NCI-H524 (cell line): Measurements from ENCODE around the gene ATP6V1E1.
"Not testable (repeated sequence)": the region's sequence is repeated elsewhere in the genome, so short reads cannot be mapped to it uniquely, and the experiment has no call there.

ENCODE experiments used
- DNase-seq, 2 experiments: peaks; one replicate each; lab custom pipeline; 2025; lab: John Stamatoyannopoulos, UW

The ATP6V1E1 gene

DNA sequence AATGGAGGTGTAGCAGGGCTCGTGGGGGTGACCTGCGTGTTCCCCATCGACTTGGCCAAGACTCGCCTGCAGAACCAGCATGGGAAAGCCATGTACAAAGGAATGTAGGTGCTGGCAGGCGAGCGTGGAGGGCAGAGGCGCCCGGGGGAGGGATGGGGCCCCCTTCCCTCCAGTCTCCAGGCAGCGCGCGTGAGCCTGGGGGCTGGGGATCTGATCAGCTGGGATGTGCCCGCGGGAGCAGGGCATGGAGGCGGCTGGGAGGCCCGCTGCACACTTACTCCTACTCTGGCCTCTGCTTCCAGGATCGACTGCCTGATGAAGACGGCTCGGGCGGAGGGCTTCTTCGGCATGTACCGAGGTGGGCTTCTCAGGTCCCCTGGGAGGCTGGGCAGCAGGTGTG, 47.5 kb downstream of the ATP6V1E1 start:
- no peak for DNase-seq

DNA sequence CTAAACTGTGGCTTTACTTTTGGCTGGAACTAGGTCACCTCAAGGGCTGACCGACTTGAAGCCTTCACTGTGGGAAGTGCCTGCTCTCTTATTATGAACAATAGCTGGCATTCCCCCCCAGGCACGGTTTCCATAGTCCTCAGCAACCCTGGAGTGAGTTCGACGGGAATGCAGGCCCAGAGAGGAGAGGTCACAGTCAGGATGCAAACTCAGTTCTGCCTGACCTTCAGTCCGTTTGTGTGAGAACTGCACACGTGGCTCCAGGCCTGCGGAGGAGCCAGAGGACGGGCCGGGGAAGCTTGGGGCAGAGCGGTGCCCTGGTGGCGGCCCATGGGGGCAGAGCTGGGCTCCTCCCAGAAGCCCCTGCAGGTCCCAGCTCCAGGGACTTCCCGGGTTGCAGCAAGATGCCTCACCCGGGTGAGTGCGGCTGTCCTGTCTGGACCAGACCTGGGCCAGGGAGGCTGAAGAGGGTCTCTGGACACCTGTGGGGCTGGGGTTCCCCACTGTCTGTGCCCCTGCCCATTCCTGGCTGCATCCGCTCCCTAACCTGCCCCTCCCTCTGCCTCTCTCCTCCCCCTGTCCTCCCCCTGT, 48.0 kb downstream of the ATP6V1E1 start:
- no peak for DNase-seq

DNA sequence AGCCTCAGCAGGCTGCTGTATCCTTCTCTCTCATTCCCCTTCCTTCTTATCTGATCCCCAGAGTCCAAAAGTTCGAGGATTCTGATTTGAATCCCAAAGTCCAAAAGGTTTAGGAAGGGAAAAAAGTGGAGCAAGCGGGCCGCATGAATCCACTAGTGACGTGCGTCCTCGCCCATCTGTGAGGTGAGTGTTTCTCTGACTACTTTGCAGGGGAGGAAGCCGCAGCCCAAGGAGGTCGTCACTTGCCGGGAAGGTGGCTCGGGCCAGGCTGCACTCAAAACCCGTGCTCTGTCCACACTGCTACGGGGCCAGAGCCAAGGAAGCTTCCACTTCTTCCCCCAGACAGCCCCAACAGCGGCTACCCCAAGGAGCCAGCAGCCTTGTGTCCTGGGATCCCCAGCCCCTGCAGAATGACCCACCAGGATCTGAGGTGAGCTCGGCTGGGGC, 49.0 kb downstream of the ATP6V1E1 start:
- DNase-seq = no peak

DNA sequence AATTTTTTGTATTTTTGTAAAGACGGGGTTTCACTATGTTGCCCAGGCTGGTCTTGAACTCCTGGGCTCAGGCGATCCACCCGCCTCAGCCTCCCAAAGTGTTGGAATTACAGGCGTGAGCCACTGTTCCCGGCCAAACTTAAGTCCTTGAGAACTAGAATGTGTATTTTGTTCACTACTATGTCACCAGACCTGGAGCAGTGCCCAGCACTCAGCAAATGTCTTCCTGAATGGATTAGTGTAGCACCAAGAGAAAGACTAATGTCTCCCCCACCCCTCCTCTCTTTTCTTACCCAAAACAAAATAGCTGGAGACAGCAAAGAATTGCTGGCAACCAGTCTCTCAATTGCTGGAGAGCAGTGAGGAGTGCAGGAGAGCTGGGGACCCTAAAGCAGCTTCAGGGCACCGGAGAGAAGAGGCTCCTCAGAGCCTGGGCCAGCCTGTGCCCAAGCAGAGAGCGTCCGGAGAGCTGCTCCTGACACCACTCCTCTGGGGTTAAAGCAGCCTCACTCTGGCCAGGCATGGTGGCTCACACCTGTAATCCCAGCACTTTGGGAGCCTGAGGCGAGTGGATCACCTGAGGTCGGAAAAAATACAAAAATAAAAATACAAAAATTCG, 50.3 kb downstream of the ATP6V1E1 start:
- no peak for DNase-seq

DNA sequence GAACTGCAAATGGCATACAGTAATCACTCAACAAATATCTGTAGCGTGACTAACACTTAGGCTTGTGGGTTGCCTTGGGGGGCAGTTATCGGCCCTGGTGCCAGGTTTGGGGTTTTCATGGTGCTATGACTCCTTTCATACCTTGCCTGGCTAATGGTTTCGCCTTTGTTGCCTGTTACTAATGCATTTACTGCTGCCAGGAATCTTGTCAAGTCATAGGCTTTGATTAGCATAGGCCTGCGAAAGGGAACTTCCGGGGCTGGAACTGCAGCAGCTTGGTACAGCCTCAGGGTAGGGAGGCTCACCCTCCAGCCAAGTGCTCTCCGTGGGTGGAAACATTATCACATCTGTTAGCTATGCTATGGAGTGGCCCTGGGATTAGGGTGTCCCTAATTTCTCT, 52.1 kb downstream of the ATP6V1E1 start:
- peak; percentile 13 to 65 for DNase-seq

DNA sequence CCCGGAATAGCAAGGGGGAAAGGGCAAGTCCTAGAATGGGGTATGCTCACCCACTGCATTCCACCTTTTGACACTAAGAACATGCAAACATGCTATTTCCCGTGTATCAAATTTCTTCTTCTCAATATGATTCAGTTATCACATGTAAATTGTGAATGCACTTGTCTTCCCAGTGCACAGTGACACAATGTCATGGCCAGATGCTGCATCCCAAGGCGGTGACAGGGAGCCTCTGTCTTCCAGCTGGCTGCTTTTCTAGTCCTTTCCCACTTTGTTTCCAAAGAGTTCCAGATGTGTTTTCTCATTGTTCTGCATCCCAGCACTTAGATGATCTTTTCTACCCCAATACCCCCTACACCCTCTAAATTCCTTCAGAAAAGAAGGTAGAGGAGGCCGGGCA, 52.9 kb downstream of the ATP6V1E1 start:
- DNase-seq = no peak

DNA sequence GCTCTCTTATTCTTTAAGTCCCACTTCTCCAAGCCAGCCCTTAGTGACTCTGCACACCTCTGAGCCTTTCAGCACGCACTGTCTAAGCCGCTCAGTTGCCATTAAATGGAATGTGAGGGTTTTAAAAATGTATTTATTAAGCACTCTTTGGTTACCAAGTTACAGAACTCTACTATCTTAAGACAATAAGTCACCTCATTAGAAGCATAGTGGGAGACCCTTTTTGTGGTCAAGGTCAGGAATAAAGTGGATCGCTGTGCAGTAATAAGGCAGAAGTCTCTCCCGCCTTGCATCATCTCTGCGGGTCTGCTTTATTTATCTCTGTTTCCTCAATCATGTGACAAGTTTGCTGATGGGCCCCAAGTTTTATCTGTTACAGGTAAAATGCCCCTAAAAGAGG, 53.4 kb downstream of the ATP6V1E1 start:
- DNase-seq = no peak

DNA sequence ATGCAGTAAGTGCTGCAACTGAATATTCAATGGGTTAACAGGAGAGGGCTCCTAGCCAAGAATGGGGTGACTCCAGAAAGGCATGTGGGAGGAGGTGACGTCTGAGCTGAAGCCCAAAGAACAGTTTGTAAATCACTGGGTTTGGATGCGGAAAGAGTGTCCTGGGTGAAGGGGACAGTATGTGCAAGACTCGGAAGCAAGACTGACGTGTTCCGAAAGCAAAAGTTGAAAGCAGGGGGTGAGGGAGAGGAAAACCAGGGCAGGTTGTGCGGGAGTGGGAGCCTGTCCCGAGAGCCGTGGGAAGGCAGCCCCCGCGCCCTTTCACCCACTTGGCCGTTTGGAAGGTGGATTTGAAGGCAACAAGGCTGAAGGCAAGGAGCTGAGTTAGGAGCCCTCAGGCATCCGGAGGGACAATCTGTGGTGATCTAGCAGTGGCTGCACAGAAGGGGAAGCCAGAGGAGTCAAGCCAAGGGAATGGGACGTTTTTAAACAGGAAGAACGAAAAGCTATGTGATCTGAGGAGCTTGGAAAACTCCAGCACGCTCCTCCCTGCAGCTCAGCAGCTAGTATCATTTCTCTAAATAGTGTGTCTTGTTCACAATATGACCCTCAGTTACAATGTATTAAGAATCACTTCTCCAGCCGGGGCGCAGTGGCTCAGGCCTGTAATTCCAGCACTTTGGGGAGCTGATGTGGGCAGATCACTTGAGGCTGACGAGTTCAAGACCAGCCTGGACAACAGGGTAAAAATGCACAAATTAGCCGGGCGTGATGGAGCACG, 57.5 kb downstream of the ATP6V1E1 start:
- no peak for DNase-seq

DNA sequence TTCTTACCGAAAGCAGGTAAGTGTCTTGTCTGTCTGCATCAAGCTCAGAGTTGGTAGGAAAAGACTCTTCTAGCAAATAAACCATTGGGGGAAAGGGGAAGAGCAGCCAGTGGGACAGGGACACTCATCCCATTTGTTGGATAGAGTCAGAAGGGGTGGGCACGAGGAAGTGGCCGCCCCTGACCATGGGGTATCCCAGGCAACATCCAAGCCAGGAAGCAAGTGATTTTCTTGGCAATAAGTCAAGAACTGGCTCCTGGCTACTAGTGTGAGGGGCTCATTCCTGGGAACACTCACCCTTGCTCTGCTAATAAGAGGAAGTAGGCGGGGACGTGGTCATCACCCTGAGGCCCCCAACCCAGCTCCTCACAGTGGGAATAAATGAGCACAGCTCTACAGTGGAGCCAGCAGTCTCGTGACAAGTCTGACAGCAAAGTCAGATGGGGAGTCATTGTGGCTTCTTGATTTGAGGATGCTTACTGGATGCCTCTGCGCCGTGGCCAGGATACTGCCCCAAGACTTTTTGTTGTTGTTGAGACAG, 58.5 kb downstream of the ATP6V1E1 start:
- no peak for DNase-seq

DNA sequence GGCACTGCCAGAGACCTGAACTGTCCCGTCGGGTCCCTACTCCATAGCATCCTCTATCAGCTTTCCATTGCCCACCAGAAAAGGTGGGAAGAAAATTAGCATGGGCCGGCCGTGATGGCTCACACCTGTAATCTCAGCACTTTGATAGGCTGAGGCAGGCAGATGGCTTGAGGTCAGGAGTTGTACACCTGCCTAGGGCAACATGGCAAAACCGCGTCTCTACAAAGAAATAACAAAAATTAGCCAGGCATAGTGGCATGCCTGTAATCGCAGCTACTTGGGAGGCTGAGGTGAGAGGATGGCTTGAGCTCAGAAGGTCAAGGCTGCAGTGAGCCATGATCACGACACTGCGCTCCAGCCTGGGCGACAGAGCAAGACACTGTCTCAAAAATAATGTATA, 61.8 kb downstream of the ATP6V1E1 start:
- no peak for DNase-seq

DNA sequence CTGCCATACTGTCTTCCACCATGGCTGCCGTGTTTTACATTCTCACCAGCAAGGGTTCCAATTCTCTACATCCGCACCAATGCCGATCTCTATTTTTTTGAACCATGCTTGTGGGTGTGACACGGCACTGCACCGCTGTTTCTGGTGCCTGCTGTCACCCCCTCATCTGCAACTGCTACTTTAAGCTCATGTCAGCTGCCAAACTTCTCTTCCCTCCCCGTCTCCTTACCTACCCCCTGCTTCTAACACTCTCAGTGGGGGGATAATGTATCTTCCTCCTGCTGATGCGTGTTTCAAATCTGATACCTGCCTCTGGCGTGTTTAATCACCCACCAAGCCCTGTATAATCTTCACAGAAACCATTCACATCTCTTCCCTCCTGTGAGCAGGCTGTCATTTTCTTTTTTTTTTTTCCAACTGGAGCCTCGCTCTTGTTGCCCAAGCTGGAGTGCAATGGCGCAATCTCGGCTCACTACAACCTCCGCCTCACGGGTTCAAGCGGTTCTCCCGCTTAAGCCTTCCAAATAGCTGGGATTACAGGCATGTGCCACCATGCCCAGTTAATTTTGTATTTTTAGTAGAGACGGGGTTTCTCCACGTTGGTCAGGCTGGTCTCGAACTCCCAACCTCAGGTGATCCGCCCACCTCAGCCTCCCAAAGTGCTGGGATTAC, 62.4 kb downstream of the ATP6V1E1 start:
- not testable (repeated sequence) for DNase-seq

DNA sequence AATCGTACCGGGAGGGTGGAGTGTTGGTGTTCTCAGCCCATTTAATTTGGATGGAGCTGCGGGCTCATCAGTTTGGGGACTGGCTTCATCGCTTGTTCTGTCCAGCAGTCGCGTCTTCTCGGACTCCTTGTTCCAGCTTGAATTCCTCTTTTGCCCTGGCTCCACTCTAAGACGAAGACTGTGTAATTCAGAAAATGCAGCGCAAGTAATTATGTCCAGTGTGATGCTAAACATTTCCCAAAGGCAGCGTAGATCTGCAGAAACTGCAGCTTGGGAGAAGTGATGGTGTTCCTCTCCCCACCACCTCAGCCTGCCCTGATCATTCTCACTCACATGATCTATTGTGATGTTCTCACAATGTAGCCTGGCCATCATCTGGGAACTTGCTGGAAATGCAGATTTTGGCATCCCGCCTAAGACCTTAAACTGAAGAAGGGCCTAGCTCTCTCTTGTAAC, 64.6 kb downstream of the ATP6V1E1 start:
- DNase-seq = no peak

DNA sequence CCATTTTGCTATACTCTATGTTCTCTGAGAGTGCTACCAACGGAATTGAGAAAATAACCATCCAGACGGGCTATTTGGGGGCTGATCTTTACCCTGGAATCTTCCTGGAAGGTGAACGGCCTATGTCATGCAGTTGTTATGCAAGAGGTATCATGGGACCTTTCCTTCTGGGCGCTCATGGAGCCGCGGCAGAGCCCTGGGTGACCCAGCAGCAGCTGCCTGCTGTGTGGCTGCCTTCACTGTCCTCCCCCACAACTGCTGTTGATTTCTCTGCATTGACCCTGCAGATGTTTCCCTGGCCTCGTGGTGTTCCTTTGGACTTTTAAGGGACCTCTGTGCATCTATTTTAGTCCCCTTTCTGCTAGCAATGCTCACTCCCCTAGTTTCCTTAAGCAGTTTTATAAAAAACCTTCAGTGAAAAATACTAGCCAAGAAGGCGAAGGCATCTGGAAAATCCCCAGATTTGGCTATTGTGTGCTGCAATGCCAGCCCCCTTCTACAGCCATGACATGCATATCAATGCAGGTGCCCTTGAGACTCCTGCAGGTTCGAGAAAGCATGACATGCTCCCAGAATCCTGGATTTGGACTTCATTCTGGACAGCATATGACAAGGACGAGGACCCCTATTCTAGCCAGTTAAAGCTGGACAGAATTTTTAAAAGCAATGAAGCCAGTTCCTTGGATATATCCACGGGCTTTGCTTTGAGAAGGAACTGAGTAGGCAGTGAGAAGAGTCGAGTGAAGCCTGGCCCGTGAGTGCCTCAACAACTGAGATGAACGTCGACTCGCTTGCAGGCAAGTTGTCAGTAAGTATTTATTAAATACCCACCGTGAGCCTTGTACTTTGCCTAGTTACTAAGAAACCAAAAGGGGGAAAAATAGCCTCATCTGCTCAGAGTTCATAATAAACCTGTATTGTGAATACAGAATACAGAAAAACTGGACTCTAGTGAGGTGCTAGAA, 65.4 kb downstream of the ATP6V1E1 start, which contains the start of gene SLC25A18:
TSS of gene SLC25A18 (plus strand) at position 593 of the 965 bp plus-strand sequence. CDS start 16,447 bp downstream, outside the sequence.
- no peak for DNase-seq

DNA sequence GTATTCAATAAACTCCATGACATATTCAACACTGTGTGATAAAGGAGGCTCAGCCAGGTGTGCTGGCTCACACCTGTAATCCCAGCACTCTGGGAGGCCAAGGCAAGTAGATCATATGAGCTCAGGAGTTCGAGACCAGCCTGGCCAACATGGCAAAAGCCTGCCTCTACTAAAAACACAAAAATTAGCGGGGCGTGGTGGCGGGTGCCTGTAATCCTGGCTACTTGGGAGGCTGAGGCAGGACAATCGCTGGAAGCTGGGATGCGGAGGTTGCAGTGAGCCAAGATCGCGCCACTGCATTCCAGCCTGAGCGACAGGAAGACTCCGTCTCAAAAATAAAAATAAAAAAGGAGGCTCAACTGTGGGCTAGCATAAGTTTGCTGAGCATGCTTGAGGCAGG, 69.4 kb downstream of the ATP6V1E1 start:
- no peak for DNase-seq

DNA sequence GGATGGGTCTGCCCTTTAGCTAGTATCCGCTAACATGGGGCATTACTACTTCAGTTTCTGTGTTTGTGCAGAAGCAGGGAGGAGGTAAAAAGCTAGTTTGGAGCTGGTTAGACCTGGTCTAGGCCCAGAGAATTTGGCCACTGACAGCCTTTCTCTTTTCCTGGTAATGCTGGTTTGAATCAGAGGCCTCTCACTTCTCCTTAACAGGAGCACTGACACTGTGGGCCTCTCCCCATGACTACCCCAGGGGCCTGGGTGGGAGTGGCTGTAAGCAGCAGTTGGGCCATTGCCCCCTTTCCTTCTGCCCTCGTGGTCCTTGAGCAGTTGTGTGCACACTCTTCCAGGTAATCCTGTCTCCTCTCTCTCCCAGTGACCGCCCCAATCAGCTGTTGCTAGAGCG, 73.7 kb downstream of the ATP6V1E1 start:
- peak in 1 of 2 experiments; percentile 36 for DNase-seq

DNA sequence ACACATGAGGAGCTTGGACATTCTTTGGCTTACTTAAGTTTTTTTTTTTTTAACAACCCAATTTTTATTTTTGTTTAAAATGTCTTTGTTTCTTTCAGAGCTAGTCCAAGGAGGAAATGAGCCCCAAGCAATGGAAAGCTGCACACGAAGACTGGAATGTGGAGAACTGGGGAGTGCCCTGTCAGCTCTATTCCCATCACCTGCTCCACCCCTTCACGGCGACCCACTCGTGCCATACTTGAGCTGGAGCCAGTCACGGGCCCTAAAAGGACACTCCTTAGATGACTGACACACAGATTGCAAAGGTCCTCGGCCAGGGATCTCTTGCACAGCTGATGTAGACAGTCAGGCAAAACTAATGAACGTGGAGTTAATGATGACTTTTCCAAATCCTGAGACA, 75.8 kb downstream of the ATP6V1E1 start:
- DNase-seq = no peak

DNA sequence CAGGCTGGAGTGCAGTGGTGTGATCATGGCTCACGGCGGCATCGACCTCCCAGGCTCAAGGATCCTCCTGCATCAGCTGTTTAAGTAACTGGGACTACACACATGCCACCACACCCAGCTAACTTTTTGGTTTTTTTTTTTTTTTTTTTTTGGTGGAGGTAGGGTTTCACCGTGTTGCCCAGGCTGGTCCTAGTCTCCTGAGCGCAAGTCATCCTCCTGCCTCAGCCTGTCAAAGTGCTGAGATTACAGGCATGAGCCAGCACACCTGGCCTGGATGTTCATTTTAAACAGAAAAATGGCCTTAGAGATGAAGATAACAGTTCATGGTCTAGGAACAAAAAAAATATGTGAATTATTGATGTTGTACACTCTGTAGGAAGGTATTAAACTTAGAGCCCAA, 78.9 kb downstream of the ATP6V1E1 start:
- no peak for DNase-seq

DNA sequence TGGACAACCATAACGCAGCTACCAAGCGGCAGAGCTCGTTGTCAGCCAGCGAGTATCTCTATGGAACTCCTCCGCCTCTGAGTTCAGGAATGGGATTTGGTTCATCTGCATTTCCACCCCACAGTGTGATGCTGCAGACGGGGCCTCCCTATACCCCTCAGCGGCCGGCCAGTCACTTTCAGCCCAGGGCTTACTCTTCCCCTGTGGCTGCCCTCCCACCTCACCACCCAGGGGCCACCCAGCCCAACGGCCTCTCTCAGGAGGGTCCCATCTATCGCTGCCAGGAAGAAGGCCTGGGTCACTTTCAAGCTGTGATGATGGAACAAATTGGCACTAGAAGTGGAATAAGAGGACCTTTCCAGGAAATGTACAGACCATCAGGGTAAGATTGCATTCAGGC, 79.4 kb downstream of the ATP6V1E1 start:
- DNase-seq = no peak

DNA sequence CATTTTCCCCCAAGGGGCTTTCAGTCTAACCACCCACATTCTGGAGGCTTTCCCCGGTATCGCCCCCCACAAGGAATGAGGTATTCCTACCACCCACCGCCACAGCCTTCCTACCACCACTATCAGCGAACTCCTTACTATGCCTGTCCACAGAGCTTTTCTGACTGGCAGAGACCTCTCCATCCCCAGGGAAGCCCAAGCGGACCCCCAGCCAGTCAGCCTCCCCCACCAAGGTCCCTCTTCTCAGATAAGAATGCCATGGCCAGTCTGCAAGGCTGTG, 79.9 kb downstream of the ATP6V1E1 start:
- DNase-seq = no peak

DNA sequence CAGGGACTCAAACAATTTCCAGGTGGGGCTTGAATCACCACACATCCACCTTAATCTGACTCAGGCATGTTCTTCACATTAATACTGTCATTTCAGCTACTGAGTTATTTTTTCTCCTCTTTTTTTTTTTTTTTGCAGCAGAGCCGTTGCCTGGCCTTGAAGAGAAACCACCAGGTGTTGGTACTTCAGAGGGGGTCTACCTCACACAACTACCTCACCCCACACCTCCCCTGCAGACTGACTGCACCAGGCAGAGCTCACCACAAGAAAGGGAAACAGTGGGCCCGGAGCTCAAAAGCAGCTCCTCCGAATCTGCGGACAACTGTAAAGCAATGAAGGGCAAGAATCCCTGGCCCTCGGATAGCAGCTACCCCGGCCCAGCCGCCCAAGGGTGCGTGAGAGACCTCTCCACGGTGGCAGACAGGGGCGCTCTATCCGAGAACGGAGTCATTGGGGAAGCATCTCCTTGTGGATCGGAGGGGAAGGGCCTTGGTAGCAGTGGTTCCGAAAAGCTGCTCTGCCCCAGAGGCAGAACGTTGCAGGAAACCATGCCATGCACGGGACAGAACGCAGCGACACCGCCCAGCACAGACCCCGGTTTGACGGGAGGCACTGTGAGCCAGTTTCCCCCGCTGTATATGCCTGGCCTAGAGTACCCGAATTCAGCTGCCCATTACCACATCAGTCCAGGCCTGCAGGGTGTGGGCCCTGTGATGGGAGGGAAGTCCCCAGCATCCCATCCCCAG, 80.4 kb downstream of the ATP6V1E1 start:
- no peak for DNase-seq

DNA sequence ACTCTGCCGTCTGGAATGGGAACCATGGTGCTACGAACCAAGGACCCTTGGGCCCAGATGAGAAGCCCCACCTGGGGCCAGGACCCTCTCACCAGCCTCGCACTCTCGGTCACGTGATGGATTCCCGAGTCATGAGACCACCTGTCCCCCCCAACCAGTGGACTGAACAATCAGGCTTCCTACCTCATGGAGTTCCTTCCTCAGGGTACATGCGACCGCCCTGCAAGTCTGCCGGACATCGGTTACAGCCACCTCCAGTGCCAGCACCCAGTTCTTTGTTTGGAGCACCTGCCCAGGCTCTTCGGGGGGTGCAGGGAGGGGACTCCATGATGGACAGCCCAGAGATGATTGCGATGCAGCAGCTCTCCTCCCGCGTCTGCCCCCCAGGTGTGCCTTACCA, 86.1 kb downstream of the ATP6V1E1 start:
- no peak for DNase-seq
